ENCODE results near the gene HAUS7.

GRCh38 chrX:153441981-153442380 is 28.4 kb downstream of the HAUS7 start:
- no peak for TF ChIP-seq EP300 (IDR thresholded peaks at IDR 0.05)
- no peak for TF ChIP-seq POLR2A (IDR thresholded peaks at IDR 0.05)
